HepG2 (cell line): Measurements from ENCODE around the gene LYRM4. TPM values are rescaled to one million over a fixed set of nuclear protein-coding genes. Genes with fewer than 3 reads are reported as not detected.
A peak's percentile ranks its signal among the peaks of the same experiment; 100 is the strongest.

Experiments used
- AGO2 ChIP-seq: fragments of 200-400 bp; formaldehyde crosslinking; optimal IDR thresholded peaks from 2 replicates; pipeline ENCODE3; 2017; ENCODE audit warnings: mild to moderate bottlenecking, low read depth, low read length, moderate library complexity
- HES4 ChIP-seq: sonication (generic); formaldehyde crosslinking; IDR thresholded peaks from 2 replicates; pipeline ENCODE4 v1.9.0; 2021; ENCODE audit warnings: mild to moderate bottlenecking, missing genetic modification reagents, borderline replicate concordance
- HNRNPL ChIP-seq: fragments of 200-400 bp; formaldehyde crosslinking; IDR thresholded peaks from 2 replicates; pipeline ENCODE4 v1.6.1; 2017; ENCODE audit warnings: mild to moderate bottlenecking, low read depth, low read length
- ISX ChIP-seq: sonication (generic); formaldehyde crosslinking; conservative IDR thresholded peaks from 2 replicates; pipeline ENCODE4 v1.5.0; 2020; ENCODE audit warnings: missing genetic modification reagents
- MIXL1 ChIP-seq: IDR thresholded peaks from 2 replicates; pipeline ENCODE4 v1.6.1; 2016
- NAIF1 ChIP-seq: sonication (generic); formaldehyde crosslinking; IDR thresholded peaks from 2 replicates; pipeline ENCODE4 v1.5.0; 2020; ENCODE audit warnings: mild to moderate bottlenecking, missing genetic modification reagents, borderline replicate concordance
- RBFOX2 ChIP-seq: fragments of 200-400 bp; formaldehyde crosslinking; IDR thresholded peaks from 2 replicates; pipeline ENCODE4 v1.6.1; 2017; ENCODE audit warnings: low read depth, mild to moderate bottlenecking, low read length
- RFXANK ChIP-seq: IDR thresholded peaks from 2 replicates; pipeline ENCODE4 v1.6.1; 2016
- SIN3B ChIP-seq: fragments of 150-350 bp; IDR thresholded peaks from 2 replicates; pipeline ENCODE4 v1.6.1; 2014; ENCODE audit warnings: low read length
- SRSF4 ChIP-seq: fragments of 200-400 bp; formaldehyde crosslinking; IDR thresholded peaks from one replicate; pipeline ENCODE4 v1.6.1; 2018; ENCODE audit warnings: mild to moderate bottlenecking, low read depth, low read length, moderate library complexity; ENCODE audit not compliant: poor library complexity, severe bottlenecking
- SUZ12 ChIP-seq: fragments of 150-350 bp; IDR thresholded peaks from 2 replicates; pipeline ENCODE4 v1.6.1; 2014; ENCODE audit warnings: low read depth, low read length
- ZBTB20 ChIP-seq: sonication (generic); formaldehyde crosslinking; IDR thresholded peaks from 2 replicates; pipeline ENCODE4 v1.8.1; 2023; ENCODE audit warnings: missing genetic modification reagents, low read depth, mild to moderate bottlenecking, borderline replicate concordance
- ZNF557 ChIP-seq: sonication (generic); formaldehyde crosslinking; IDR thresholded peaks from 2 replicates; pipeline ENCODE4 v1.4.0; 2020; ENCODE audit warnings: missing genetic modification reagents
- ZNF558 ChIP-seq: sonication (generic); formaldehyde crosslinking; IDR thresholded peaks from 2 replicates; pipeline ENCODE4 v1.9.0; 2022; ENCODE audit warnings: mild to moderate bottlenecking, missing genetic modification reagents, borderline replicate concordance
- polyA plus RNA-seq, 8 experiments: library from polyadenylated mRNA; depleted of rRNA in 3 of 8; stranded (reverse) in 7 of 8; unstranded in 1 of 8; fragments of >200 nt; fragmentation: Illumina TruSeq in 4 of 8; extraction: Trizol in 4 of 8; gene quantifications; 2 replicates each; pipeline versions ENCODE4 v1.2.1 to v1.2.3, GENCODE V29; 2011 to 2016; ENCODE audit warnings: low read depth in 4 of 8, missing spikeins in 1 of 8, mixed read lengths in 1 of 8; ENCODE audit not compliant: insufficient read depth in 1 of 8
- total RNA-seq, 5 experiments: library from RNA; depleted of rRNA; stranded (reverse); fragments of >200 nt; fragmentation: Illumina TruSeq; extraction: Trizol; gene quantifications; 2 replicates each; pipeline ENCODE4 v1.2.3, GENCODE V29; 2016; ENCODE audit warnings: low read depth in 1 of 5
- TF ChIP-seq, protein P1 (sequence below): sonication (generic); formaldehyde crosslinking; IDR thresholded peaks from 2 replicates; pipeline ENCODE4 v1.4.0; 2020; ENCODE audit warnings: missing genetic modification reagents
- TF ChIP-seq, protein P2 (sequence below): sonication (generic); formaldehyde crosslinking; IDR thresholded peaks from 2 replicates; pipeline ENCODE4 v1.5.0; 2020; ENCODE audit warnings: mild to moderate bottlenecking, missing genetic modification reagents
- TF ChIP-seq, protein P3 (sequence below): sonication (generic); formaldehyde crosslinking; IDR thresholded peaks from 2 replicates; pipeline ENCODE4 v1.5.1; 2020; ENCODE audit warnings: mild to moderate bottlenecking, missing genetic modification reagents, borderline replicate concordance
- TF ChIP-seq, protein P4 (sequence below): sonication (generic); formaldehyde crosslinking; IDR thresholded peaks from 2 replicates; pipeline ENCODE4 v1.5.1; 2020; ENCODE audit warnings: missing genetic modification reagents, mild to moderate bottlenecking, borderline replicate concordance
- TF ChIP-seq, protein P5 (sequence below): IDR thresholded peaks from 2 replicates; pipeline ENCODE4 v1.6.1; 2016; ENCODE audit warnings: missing compliant biosample characterization, missing genetic modification reagents, borderline replicate concordance

Gene LYRM4
- total and polyA plus RNA-seq, 2 of the 13 experiments (the other 11 are each of a cell fraction or from before 2014, with no cell fraction given), result 64.6 to 67.5 TPM

DNA sequence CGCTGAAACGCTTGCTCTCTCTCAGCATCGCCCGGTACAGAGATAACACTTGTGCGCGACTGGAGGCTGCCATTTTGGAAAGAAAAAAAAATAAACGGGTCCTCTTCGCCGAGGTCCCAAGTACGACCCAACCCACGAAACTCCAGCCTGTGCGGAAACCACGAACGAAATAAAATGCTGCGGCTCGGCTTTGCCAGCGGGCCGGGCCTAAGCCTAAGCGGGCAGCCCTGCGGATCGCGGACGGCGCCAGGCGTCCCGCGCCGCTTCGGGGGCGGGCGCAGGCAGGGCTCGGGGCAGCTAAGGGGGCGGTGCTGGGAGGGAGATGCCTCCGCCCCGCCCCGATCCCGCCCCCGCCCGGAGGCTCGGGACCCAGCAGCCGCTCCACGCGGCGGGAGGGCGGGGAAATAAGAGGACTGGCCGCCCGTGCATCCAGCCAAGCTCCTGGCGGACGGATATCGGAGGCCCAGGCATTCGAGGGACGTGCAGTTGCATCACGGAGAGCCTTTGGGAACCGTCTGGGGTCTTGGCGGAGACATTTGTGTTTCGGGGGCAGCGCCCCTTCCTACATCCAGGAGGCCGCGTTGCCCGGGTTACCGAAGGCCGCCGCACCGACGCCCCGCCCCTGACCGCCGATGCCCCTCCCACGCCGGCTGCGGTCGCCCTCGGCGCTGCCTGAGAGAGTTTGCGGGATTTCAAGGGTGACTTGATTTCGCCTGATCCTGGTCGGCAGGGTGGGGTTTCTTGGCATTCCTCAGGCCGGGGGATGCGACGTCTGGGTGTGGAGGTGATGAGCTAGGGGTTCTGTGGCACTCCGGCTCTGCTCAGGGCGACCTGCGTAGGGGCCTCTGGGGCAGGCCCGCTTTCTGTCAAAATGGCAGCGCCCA is at the start of gene LYRM4, which contains the start of gene FARS2 (continued):
- peak; percentile 48; the same call in 1 of the 2 replicates for TF ChIP-seq ZBTB20 (CRISPR knock-in tag)
- TF ChIP-seq SIN3B, result peak; percentile 53
- TF ChIP-seq ZNF557 (CRISPR knock-in tag), result 0 out of 2 replicates have a peak, but pooled peaks have one; percentile 65
- TF ChIP-seq ISX (CRISPR knock-in tag), result 0 out of 2 replicates have a peak, but pooled peaks have one; percentile 30
- TF ChIP-seq RBFOX2, result peak; percentile 83
- no peak for TF ChIP-seq SRSF4
- TF ChIP-seq, protein P1, sequence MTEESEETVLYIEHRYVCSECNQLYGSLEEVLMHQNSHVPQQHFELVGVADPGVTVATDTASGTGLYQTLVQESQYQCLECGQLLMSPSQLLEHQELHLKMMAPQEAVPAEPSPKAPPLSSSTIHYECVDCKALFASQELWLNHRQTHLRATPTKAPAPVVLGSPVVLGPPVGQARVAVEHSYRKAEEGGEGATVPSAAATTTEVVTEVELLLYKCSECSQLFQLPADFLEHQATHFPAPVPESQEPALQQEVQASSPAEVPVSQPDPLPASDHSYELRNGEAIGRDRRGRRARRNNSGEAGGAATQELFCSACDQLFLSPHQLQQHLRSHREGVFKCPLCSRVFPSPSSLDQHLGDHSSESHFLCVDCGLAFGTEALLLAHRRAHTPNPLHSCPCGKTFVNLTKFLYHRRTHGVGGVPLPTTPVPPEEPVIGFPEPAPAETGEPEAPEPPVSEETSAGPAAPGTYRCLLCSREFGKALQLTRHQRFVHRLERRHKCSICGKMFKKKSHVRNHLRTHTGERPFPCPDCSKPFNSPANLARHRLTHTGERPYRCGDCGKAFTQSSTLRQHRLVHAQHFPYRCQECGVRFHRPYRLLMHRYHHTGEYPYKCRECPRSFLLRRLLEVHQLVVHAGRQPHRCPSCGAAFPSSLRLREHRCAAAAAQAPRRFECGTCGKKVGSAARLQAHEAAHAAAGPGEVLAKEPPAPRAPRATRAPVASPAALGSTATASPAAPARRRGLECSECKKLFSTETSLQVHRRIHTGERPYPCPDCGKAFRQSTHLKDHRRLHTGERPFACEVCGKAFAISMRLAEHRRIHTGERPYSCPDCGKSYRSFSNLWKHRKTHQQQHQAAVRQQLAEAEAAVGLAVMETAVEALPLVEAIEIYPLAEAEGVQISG (CRISPR knock-in tag), result peak; percentile 72
- peak; percentile 71 for TF ChIP-seq AGO2
- TF ChIP-seq, protein P2, sequence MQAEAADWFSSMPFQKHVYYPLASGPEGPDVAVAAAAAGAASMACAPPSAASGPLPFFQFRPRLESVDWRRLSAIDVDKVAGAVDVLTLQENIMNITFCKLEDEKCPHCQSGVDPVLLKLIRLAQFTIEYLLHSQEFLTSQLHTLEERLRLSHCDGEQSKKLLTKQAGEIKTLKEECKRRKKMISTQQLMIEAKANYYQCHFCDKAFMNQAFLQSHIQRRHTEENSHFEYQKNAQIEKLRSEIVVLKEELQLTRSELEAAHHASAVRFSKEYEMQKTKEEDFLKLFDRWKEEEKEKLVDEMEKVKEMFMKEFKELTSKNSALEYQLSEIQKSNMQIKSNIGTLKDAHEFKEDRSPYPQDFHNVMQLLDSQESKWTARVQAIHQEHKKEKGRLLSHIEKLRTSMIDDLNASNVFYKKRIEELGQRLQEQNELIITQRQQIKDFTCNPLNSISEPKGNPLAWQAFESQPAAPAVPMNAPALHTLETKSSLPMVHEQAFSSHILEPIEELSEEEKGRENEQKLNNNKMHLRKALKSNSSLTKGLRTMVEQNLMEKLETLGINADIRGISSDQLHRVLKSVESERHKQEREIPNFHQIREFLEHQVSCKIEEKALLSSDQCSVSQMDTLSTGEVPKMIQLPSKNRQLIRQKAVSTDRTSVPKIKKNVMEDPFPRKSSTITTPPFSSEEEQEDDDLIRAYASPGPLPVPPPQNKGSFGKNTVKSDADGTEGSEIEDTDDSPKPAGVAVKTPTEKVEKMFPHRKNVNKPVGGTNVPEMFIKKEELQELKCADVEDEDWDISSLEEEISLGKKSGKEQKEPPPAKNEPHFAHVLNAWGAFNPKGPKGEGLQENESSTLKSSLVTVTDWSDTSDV, result no peak
- TF ChIP-seq, protein P3, sequence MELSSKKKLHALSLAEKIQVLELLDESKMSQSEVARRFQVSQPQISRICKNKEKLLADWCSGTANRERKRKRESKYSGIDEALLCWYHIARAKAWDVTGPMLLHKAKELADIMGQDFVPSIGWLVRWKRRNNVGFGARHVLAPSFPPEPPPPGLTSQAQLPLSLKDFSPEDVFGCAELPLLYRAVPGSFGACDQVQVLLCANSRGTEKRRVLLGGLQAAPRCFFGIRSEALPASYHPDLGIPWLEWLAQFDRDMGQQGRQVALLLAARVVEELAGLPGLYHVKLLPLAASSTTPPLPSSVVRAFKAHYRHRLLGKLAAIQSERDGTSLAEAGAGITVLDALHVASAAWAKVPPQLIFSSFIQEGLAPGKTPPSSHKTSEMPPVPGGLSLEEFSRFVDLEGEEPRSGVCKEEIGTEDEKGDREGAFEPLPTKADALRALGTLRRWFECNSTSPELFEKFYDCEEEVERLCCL, result no peak
- TF ChIP-seq SUZ12, result no peak
- TF ChIP-seq RFXANK (CRISPR knock-in tag), result no peak
- TF ChIP-seq ZNF558, result peak; percentile 70; the same call in 1 of the 2 replicates
- TF ChIP-seq MIXL1 (CRISPR knock-in tag), result no peak; the same call in 1 of the 2 replicates
- peak; percentile 86; the same call in 1 of the 2 replicates for TF ChIP-seq HES4 (CRISPR knock-in tag)
- TF ChIP-seq, protein P4, sequence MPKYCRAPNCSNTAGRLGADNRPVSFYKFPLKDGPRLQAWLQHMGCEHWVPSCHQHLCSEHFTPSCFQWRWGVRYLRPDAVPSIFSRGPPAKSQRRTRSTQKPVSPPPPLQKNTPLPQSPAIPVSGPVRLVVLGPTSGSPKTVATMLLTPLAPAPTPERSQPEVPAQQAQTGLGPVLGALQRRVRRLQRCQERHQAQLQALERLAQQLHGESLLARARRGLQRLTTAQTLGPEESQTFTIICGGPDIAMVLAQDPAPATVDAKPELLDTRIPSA (CRISPR knock-in tag), result peak; percentile 11; the same call in 1 of the 2 replicates
- TF ChIP-seq, protein P5, sequence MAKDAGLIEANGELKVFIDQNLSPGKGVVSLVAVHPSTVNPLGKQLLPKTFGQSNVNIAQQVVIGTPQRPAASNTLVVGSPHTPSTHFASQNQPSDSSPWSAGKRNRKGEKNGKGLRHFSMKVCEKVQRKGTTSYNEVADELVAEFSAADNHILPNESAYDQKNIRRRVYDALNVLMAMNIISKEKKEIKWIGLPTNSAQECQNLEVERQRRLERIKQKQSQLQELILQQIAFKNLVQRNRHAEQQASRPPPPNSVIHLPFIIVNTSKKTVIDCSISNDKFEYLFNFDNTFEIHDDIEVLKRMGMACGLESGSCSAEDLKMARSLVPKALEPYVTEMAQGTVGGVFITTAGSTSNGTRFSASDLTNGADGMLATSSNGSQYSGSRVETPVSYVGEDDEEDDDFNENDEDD, result peak; percentile 42; the same call in 1 of the 2 replicates
- TF ChIP-seq HNRNPL, result no peak
- no peak for TF ChIP-seq NAIF1 (CRISPR knock-in tag)
